HepG2 (cell line): ENCODE measurements around the gene MPST. TPM values are rescaled to one million over a fixed set of nuclear protein-coding genes. Genes with fewer than 3 reads are reported as not detected.
A peak's percentile ranks its signal among the peaks of the same experiment; 100 is the strongest.

Experiments
- BRCA1 ChIP-seq: sonication (generic); formaldehyde crosslinking; IDR thresholded peaks from 2 replicates; pipeline ENCODE4 v1.4.0; 2020; ENCODE audit warnings: missing genetic modification reagents
- ETV5 ChIP-seq: IDR thresholded peaks from 2 replicates; pipeline ENCODE4 v1.6.1; 2018; ENCODE audit warnings: missing biosample characterization, missing genetic modification reagents, inconsistent platforms, borderline replicate concordance
- FOXK2 ChIP-seq: fragments of 450-650 bp; IDR thresholded peaks from 2 replicates; pipeline ENCODE4 v1.6.1; 2016
- GTF3A ChIP-seq: sonication (generic); formaldehyde crosslinking; conservative IDR thresholded peaks from 2 replicates; pipeline ENCODE4 v1.4.0; 2020; ENCODE audit warnings: mild to moderate bottlenecking, missing genetic modification reagents
- KMT2A ChIP-seq: sonication (generic); formaldehyde crosslinking; IDR thresholded peaks from 2 replicates; pipeline ENCODE4 v1.4.0; 2020; ENCODE audit warnings: missing genetic modification reagents
- ZBTB7B ChIP-seq: sonication (generic); formaldehyde crosslinking; IDR thresholded peaks from 2 replicates; pipeline ENCODE4 v1.4.0; 2020; ENCODE audit warnings: missing genetic modification reagents
- ZC3H13 ChIP-seq: sonication (generic); formaldehyde crosslinking; IDR thresholded peaks from 2 replicates; pipeline ENCODE4 v1.8.1; 2023; ENCODE audit warnings: mild to moderate bottlenecking, missing genetic modification reagents, moderate library complexity
- ZKSCAN1 ChIP-seq: fragments of 150-350 bp; IDR thresholded peaks from 2 replicates; pipeline ENCODE4 v1.6.1; 2014; ENCODE audit warnings: low read length
- ZNF101 ChIP-seq: sonication (generic); formaldehyde crosslinking; IDR thresholded peaks from 2 replicates; pipeline ENCODE4 v1.4.0; 2020; ENCODE audit warnings: mild to moderate bottlenecking, low read depth, missing genetic modification reagents, borderline replicate concordance
- ZNF501 ChIP-seq: sonication (generic); formaldehyde crosslinking; IDR thresholded peaks from 2 replicates; pipeline ENCODE4 v1.5.1; 2020; ENCODE audit warnings: mild to moderate bottlenecking, moderate library complexity, missing genetic modification reagents
- ZNF75D ChIP-seq: sonication (generic); formaldehyde crosslinking; IDR thresholded peaks from 2 replicates; pipeline ENCODE4 v1.8.1; 2023; ENCODE audit warnings: missing genetic modification reagents, mild to moderate bottlenecking, borderline replicate concordance
- ZSCAN20 ChIP-seq: sonication (generic); formaldehyde crosslinking; IDR thresholded peaks from 2 replicates; pipeline ENCODE4 v1.4.0; 2020; ENCODE audit warnings: missing genetic modification reagents, mild to moderate bottlenecking, borderline replicate concordance
- polyA plus RNA-seq, 8 experiments: library from polyadenylated mRNA; depleted of rRNA in 3 of 8; stranded (reverse) in 7 of 8; unstranded in 1 of 8; fragments of >200 nt; fragmentation: Illumina TruSeq in 4 of 8; extraction: Trizol in 4 of 8; gene quantifications; 2 replicates each; pipeline versions ENCODE4 v1.2.1 to v1.2.3, GENCODE V29; 2011 to 2016; ENCODE audit warnings: low read depth in 4 of 8, missing spikeins in 1 of 8, mixed read lengths in 1 of 8; ENCODE audit not compliant: insufficient read depth in 1 of 8
- total RNA-seq, 5 experiments: library from RNA; depleted of rRNA; stranded (reverse); fragments of >200 nt; fragmentation: Illumina TruSeq; extraction: Trizol; gene quantifications; 2 replicates each; pipeline ENCODE4 v1.2.3, GENCODE V29; 2016; ENCODE audit warnings: low read depth in 1 of 5
- TF ChIP-seq, protein P1 (sequence below): sonication (generic); formaldehyde crosslinking; conservative IDR thresholded peaks from 2 replicates; pipeline ENCODE4 v1.4.0; 2020; ENCODE audit warnings: mild to moderate bottlenecking, missing genetic modification reagents, moderate library complexity
- TF ChIP-seq, protein P2 (sequence below): sonication (generic); formaldehyde crosslinking; IDR thresholded peaks from 2 replicates; pipeline ENCODE4 v1.5.0; 2020; ENCODE audit warnings: mild to moderate bottlenecking, missing genetic modification reagents
- TF ChIP-seq, protein P3 (sequence below): IDR thresholded peaks from 2 replicates; pipeline ENCODE4 v1.6.1; 2016; ENCODE audit warnings: low read depth
- TF ChIP-seq, protein P4 (sequence below): IDR thresholded peaks from 2 replicates; pipeline ENCODE4 v1.6.1; 2016; ENCODE audit warnings: low read depth, missing genetic modification reagents, missing compliant biosample characterization

Gene MPST
- total and polyA plus RNA-seq, 2 of the 13 experiments (the other 11 are each of a cell fraction or from before 2014, with no cell fraction given): 133 to 141 TPM

DNA sequence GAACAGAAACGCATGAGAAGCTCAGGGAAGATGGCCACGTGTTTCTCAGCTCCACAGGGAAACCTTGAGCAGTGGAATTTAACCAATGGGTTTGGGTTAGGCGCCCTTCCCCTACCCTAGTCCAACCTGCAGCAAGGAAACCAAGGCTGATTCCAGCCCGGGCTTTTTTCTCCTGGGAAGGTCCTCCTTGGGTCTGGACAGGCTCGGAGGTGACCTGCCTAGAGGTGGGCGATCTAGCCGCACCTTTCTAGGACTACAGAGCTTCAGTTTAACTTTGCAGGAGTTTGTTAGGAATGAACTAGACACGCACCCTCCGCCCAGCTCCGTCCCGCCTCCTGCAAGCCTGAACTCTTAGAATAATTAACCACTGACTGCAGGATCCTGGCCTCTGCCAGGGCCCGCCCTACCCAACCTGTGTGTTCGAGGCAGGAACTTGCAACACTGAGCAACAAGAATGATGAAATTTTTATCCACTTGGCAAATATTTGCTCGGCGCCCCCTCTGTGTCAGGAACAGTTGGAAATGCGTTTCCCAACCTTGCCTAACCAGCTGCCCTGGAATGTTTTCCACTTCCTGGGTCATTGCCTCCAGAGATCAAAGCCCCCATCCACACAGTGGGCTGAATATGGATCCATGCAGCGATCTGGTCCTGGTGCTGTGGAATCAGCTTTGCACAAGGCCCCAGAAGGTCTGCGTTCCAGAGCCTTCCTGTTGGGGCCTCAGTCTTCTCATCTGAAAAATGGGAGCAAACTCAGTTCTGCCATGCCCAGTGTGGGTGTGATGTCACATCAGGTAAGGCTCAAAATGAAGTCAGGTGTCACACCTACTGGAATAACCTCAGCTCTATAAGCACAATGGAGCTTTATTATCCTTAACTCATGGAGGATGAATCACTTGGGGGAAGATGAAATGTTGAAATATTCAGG is 13.3 kb downstream of the MPST start (continued):
- TF ChIP-seq, protein P1, sequence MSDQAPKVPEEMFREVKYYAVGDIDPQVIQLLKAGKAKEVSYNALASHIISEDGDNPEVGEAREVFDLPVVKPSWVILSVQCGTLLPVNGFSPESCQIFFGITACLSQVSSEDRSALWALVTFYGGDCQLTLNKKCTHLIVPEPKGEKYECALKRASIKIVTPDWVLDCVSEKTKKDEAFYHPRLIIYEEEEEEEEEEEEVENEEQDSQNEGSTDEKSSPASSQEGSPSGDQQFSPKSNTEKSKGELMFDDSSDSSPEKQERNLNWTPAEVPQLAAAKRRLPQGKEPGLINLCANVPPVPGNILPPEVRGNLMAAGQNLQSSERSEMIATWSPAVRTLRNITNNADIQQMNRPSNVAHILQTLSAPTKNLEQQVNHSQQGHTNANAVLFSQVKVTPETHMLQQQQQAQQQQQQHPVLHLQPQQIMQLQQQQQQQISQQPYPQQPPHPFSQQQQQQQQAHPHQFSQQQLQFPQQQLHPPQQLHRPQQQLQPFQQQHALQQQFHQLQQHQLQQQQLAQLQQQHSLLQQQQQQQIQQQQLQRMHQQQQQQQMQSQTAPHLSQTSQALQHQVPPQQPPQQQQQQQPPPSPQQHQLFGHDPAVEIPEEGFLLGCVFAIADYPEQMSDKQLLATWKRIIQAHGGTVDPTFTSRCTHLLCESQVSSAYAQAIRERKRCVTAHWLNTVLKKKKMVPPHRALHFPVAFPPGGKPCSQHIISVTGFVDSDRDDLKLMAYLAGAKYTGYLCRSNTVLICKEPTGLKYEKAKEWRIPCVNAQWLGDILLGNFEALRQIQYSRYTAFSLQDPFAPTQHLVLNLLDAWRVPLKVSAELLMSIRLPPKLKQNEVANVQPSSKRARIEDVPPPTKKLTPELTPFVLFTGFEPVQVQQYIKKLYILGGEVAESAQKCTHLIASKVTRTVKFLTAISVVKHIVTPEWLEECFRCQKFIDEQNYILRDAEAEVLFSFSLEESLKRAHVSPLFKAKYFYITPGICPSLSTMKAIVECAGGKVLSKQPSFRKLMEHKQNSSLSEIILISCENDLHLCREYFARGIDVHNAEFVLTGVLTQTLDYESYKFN: peak; percentile 99
- TF ChIP-seq ETV5 (CRISPR knock-in tag) (peak; percentile 100), ZSCAN20 (CRISPR knock-in tag) (peak; percentile 37; the same call in 1 of the 2 replicates), GTF3A (no peak), ZC3H13 (peak; percentile 60; the same call in 1 of the 2 replicates), ZNF501 (CRISPR knock-in tag) (peak; percentile 76), FOXK2 (peak; percentile 55; the same call in 1 of the 2 replicates), BRCA1 (CRISPR knock-in tag) (no peak), ZBTB7B (CRISPR knock-in tag) (peak; percentile 100), ZNF101 (CRISPR knock-in tag) (no peak), ZNF75D (no peak), ZKSCAN1 (peak; percentile 86), KMT2A (peak; percentile 66; the same call in 1 of the 2 replicates)
- TF ChIP-seq, protein P2, sequence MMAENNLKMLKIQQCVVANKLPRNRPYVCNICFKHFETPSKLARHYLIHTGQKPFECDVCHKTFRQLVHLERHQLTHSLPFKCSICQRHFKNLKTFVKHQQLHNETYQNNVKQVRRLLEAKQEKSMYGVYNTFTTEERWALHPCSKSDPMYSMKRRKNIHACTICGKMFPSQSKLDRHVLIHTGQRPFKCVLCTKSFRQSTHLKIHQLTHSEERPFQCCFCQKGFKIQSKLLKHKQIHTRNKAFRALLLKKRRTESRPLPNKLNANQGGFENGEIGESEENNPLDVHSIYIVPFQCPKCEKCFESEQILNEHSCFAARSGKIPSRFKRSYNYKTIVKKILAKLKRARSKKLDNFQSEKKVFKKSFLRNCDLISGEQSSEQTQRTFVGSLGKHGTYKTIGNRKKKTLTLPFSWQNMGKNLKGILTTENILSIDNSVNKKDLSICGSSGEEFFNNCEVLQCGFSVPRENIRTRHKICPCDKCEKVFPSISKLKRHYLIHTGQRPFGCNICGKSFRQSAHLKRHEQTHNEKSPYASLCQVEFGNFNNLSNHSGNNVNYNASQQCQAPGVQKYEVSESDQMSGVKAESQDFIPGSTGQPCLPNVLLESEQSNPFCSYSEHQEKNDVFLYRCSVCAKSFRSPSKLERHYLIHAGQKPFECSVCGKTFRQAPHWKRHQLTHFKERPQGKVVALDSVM (CRISPR knock-in tag): peak; percentile 78; the same call in 1 of the 2 replicates
- TF ChIP-seq, protein P3, sequence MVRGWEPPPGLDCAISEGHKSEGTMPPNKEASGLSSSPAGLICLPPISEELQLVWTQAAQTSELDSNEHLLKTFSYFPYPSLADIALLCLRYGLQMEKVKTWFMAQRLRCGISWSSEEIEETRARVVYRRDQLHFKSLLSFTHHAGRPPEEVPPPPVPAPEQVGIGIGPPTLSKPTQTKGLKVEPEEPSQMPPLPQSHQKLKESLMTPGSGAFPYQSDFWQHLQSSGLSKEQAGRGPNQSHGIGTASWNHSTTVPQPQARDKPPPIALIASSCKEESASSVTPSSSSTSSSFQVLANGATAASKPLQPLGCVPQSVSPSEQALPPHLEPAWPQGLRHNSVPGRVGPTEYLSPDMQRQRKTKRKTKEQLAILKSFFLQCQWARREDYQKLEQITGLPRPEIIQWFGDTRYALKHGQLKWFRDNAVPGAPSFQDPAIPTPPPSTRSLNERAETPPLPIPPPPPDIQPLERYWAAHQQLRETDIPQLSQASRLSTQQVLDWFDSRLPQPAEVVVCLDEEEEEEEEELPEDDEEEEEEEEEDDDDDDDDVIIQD (CRISPR knock-in tag): peak; percentile 79; the same call in 1 of the 2 replicates
- TF ChIP-seq, protein P4, sequence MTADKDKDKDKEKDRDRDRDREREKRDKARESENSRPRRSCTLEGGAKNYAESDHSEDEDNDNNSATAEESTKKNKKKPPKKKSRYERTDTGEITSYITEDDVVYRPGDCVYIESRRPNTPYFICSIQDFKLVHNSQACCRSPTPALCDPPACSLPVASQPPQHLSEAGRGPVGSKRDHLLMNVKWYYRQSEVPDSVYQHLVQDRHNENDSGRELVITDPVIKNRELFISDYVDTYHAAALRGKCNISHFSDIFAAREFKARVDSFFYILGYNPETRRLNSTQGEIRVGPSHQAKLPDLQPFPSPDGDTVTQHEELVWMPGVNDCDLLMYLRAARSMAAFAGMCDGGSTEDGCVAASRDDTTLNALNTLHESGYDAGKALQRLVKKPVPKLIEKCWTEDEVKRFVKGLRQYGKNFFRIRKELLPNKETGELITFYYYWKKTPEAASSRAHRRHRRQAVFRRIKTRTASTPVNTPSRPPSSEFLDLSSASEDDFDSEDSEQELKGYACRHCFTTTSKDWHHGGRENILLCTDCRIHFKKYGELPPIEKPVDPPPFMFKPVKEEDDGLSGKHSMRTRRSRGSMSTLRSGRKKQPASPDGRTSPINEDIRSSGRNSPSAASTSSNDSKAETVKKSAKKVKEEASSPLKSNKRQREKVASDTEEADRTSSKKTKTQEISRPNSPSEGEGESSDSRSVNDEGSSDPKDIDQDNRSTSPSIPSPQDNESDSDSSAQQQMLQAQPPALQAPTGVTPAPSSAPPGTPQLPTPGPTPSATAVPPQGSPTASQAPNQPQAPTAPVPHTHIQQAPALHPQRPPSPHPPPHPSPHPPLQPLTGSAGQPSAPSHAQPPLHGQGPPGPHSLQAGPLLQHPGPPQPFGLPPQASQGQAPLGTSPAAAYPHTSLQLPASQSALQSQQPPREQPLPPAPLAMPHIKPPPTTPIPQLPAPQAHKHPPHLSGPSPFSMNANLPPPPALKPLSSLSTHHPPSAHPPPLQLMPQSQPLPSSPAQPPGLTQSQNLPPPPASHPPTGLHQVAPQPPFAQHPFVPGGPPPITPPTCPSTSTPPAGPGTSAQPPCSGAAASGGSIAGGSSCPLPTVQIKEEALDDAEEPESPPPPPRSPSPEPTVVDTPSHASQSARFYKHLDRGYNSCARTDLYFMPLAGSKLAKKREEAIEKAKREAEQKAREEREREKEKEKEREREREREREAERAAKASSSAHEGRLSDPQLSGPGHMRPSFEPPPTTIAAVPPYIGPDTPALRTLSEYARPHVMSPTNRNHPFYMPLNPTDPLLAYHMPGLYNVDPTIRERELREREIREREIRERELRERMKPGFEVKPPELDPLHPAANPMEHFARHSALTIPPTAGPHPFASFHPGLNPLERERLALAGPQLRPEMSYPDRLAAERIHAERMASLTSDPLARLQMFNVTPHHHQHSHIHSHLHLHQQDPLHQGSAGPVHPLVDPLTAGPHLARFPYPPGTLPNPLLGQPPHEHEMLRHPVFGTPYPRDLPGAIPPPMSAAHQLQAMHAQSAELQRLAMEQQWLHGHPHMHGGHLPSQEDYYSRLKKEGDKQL (CRISPR knock-in tag): peak; percentile 94
